Stimulated activated CD8-positive, alpha-beta memory T cell treated with anti-CD3 and anti-CD28 coated beads, Interleukin-2, amount 100 ng/mL, for 48 hours (primary cell): ENCODE data around the gene VWA8.
"Not testable (repeated sequence)": the region's sequence is repeated elsewhere in the genome, so short reads cannot be mapped to it uniquely, and the experiment has no call there.

ENCODE experiments used
- DNase-seq, 2 donors: peaks; one replicate each; pipeline ENCODE4 v3.0.0-alpha.2; 2020; ENCODE audit warnings: low read depth in 2 of 2

The VWA8 gene

GRCh38 chr13:41745496-41745895, 215.4 kb downstream of the VWA8 start:
- DNase-seq: not testable (repeated sequence)

DNA sequence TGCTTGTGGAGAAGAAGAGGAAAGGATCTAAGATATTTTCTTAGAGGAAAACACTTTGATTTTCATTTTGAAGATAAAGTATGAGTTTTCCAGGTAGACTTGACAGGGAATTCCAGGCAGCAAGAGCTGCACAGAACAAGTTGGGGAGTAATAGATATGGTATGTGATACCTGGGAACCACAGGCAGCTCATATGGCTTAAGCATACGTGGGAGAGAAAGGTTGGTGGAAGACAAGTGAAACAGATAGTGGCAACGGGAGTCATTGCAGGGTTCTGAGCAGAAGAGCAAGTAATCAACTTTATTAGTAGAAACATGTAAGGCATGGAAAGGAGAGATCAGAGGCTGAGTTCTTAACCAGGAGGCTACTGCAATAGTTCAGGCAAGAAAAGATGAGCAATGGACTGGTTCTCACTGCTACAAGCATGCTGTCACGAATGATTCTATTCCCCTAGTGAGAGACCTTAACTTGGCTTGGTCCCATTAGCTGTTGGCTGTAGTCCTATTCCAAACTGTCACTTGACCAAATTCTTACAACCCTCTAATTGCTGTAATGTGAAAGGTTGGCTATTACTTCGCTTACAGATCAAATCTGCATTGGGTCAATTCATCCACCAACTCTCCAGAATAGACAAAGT, 217.9 kb downstream of the VWA8 start:
- DNase-seq: no peak

DNA sequence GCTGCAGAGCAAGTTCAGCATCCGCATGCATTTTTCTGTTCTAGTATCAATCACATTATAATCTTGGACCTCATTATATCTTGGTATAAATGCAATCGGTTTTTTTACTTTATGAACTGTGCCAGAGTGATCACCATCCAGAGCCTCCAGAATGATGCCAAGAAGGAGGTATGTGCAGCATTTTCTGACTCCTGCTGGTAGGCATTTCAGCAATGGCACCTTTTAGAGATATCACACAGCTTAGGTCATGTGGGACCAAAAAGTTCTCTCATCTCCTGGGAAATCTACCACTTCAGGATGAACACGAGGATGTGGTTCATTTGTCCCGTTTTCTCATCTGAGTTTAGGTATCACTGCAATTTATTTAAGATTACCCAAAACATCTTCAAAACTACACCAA, 220.4 kb downstream of the VWA8 start:
- DNase-seq: no peak

DNA sequence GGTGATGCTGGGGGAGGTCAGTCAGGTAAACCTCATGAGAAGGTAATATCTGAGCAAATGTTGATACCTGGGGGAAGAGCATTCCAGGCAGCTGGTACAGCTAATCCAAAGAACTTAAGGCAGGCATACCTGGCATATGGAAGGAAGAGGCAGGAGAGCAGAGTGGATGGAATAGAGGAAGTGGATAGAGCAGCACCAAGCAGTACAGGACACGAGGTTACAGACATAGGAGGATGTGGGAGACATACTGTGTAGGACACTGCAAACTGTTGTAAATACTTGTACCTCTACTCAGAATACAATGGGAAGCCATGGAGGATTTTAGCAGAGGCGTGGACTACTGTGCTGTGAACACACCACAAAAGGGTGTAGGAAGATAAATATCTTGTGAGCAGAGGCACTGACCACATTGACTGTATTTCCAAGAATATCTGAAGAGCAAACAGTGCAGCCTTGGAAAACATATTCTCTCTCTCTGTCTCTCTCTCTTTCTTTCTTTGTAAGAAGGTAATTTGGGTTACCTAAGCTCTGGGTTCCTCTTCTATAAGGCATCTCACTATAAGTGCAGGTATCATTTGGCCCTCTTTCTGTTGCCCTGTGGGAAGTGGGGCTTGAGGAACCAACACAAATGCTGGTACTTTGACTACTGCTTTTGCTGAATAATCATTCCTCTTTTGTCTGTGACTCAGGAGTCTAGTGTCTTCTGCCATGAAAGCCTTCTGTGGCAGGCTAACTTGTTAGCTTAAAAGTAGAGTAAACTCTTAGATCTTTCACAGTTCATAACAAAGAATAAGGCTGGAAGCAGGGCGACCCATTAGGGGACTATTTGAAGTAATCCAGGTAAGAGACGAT, 238.0 kb downstream of the VWA8 start:
- DNase-seq: no peak

GRCh38 chr13:41720839-41721561, 239.9 kb downstream of the VWA8 start:
- DNase-seq: no peak

- no peak for DNase-seq
Measured at GRCh38 chr13:41716236-41716635, 244.7 kb downstream of the VWA8 start.

GRCh38 chr13:41713405-41713804, 247.5 kb downstream of the VWA8 start:
- DNase-seq: no peak

- no peak for DNase-seq
Measured at GRCh38 chr13:41710771-41711170, 250.1 kb downstream of the VWA8 start.

DNA sequence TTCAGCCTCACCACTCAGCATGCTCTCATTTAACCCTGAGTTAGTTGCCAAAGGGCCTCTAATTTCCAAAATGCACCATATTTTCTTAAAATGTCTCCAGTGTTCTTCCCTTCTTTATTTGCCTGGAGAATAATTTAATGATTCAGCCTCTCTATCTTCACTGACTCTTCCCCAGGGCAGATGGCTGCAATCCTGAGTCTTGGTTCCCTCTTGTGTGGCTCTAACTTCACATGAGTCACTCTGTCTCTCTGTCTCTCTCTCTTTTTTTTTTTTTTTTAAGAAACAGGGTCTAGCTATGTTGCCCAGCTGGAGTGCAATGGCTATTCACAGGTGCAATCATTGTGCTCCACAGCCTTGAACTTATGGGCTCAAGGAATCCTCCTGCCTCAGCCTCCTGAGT, 251.4 kb downstream of the VWA8 start:
- DNase-seq: no peak

- no peak for DNase-seq
Measured at GRCh38 chr13:41708713-41709112, 252.2 kb downstream of the VWA8 start.

DNA sequence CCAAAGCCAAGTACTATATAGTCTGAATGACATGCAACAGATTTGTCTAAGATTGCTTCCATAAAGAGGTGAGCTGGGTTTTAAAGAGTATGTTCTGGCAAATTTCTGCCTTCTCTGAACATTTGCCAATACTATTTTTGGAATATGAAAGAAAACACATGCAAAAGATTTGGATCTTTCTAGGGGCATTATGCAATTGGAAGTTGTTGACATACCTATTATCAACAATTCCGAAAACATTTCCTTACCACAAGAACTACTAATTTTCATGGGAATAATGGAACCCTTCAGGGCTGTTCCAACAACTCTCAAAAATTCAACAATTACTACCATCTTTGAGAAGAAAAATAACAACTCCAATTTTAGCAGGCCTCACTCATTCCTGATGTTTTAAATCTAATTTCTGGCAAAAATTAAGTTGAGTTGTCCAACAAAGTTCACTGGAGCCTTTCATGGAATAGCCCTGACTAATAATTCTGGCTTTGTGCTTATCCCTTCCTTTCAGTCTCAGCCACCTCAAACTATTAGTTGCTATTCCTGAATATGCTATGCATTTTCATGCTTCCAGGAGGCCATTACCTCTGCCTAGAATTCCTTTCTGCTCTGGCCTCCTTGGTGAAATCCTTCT, 253.6 kb downstream of the VWA8 start:
- no peak for DNase-seq

- DNase-seq: no peak
Measured at GRCh38 chr13:41706152-41706551, 254.8 kb downstream of the VWA8 start.

DNA sequence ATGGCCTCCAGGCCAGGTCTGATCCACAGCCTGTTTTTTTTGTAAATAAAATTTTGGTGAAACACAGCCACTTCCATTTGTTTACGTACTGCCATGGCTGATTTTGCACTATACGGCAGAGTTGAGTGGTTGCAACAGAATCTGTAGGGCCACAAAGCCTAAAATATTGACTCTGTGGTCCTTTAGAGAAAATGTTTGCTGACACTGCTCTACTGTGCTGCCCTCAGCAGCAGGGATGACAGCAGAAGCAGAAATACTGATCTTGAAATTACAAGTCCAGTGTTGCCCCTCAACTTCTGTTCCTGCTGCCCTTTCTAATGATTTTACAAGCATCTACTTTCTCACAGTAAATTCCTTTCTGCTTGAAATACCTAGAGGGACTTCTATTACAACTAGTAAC, 258.4 kb downstream of the VWA8 start:
- no peak for DNase-seq

DNA sequence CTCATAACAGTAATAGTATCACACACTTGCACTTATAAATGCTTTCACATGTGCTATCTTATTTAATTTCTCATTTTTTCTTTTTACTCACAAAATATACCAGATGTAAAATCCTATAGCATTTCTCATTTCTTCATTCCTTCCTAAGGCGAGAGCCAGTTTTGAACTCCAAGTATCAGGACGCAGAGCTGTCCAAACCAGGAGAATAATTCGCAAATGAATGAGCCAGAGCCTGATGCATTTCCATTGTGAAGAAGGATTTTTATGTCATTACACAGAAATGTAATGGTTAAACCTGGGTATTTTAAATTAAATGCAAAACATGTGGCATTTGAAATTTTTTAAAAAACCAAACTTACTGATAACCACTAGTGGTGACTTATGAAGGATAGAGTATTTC, 259.2 kb downstream of the VWA8 start:
- no peak for DNase-seq

GRCh38 chr13:41700790-41701310, 260.1 kb downstream of the VWA8 start:
- no peak for DNase-seq

DNA sequence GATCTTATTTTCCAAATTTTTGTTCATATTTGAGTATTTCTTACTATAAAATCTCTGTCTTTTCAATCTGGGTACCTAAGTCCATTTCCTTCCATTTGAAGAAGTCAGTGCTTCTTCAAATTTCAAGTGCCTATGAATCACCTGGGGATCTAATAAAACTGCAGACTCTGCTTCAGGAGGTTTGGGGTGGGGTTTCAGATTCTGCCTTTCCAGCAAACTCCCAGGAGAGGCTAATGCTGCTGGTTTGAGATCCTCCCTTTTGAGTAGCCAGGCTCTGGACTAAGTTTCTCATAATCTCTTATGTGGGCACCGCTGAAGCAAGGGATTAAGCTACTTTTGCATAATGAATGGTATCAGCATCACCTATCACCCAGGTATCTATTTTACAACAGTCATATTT, 261.1 kb downstream of the VWA8 start:
- no peak for DNase-seq

GRCh38 chr13:41697578-41697977, 263.3 kb downstream of the VWA8 start:
- no peak for DNase-seq

- DNase-seq: no peak
Measured at GRCh38 chr13:41696163-41697003, 264.5 kb downstream of the VWA8 start.

DNA sequence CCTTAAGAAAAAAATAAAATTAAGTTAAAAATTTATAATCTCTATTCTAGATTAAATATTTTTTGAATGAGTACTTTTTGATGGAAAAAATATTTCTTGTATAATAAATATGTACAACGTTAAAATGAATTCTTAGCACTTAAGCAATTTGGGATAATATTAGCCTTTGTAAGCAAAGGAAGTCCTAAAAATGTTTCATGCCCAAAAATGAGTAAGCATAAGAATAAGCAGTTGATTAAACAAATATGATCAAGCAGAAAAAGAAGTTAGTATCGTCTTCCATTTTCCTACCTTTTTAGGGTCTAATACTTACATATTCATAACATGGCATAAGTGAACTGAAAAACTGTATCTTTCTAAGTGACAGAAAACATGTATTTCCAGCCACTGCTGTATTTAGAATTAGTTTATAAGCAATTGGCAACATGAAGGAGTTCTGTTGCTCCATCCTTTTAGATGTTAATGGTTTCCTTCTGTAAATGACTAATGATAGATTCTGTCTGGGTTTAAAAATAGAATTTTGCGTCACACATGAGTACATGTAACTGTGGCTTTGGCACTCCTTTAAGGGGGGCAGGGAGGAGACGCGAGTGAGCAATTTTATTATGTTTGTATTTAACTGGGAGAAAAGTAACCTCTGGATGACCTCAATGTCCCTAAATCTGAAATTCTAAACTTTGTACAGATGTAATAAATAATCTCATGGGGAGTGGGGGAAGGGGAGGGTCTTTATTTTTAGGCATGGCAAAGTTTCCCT, 266.2 kb downstream of the VWA8 start:
- no peak for DNase-seq

- DNase-seq: no peak
Measured at GRCh38 chr13:41693434-41693833, 267.5 kb downstream of the VWA8 start.
